Choroid plexus epithelial cell (primary cell): Measurements from ENCODE around the gene CDH13.

Experiments used
- DNase-seq: peaks from one replicate; pipeline ENCODE4 v3.0.0-alpha.2; 2010; ENCODE audit warnings: low read depth
- H3K4me3 ChIP-seq: 2 replicates; pipeline ENCODE4 v1.5.1; 2011; ENCODE audit warnings: low read depth, mild to moderate bottlenecking, control low read depth, low read length, moderate library complexity
- CTCF ChIP-seq: conservative IDR thresholded peaks from 2 replicates; pipeline ENCODE4 v1.5.1; 2011; ENCODE audit warnings: low read depth, mild to moderate bottlenecking, control low read depth, inconsistent platforms, low read length, moderate library complexity

Gene CDH13

GRCh38 chr16:83403761-83404160, 777.0 kb downstream of the CDH13 start:
- no peak overlapping the region for H3K4me3 ChIP-seq
- TF ChIP-seq CTCF = no peak
- peak; percentile 50 for DNase-seq

- H3K4me3 ChIP-seq = no peak overlapping the region
- TF ChIP-seq CTCF = no peak
- DNase-seq = no peak
These were observed 777.5 kb downstream of the CDH13 start for GRCh38 chr16:83404261-83404660.

GRCh38 chr16:83407928-83408327, 781.2 kb downstream of the CDH13 start:
- TF ChIP-seq CTCF = no peak
- no peak overlapping the region for H3K4me3 ChIP-seq
- no peak for DNase-seq

GRCh38 chr16:83409347-83409746, 782.6 kb downstream of the CDH13 start:
- H3K4me3 ChIP-seq = no peak overlapping the region
- no peak for TF ChIP-seq CTCF
- DNase-seq = no peak

GRCh38 chr16:83418565-83418964, 791.8 kb downstream of the CDH13 start:
- peak; percentile 3 for TF ChIP-seq CTCF
- no peak for DNase-seq
- H3K4me3 ChIP-seq = no peak overlapping the region

GRCh38 chr16:83420206-83420760, 793.5 kb downstream of the CDH13 start:
- H3K4me3 ChIP-seq = no peak overlapping the region
- peak; percentile 70 for DNase-seq
- no peak for TF ChIP-seq CTCF

GRCh38 chr16:83433201-83433600, 806.4 kb downstream of the CDH13 start:
- DNase-seq = no peak
- no peak overlapping the region for H3K4me3 ChIP-seq
- TF ChIP-seq CTCF = no peak
